ENCODE results near the gene WIPF2.

DNA sequence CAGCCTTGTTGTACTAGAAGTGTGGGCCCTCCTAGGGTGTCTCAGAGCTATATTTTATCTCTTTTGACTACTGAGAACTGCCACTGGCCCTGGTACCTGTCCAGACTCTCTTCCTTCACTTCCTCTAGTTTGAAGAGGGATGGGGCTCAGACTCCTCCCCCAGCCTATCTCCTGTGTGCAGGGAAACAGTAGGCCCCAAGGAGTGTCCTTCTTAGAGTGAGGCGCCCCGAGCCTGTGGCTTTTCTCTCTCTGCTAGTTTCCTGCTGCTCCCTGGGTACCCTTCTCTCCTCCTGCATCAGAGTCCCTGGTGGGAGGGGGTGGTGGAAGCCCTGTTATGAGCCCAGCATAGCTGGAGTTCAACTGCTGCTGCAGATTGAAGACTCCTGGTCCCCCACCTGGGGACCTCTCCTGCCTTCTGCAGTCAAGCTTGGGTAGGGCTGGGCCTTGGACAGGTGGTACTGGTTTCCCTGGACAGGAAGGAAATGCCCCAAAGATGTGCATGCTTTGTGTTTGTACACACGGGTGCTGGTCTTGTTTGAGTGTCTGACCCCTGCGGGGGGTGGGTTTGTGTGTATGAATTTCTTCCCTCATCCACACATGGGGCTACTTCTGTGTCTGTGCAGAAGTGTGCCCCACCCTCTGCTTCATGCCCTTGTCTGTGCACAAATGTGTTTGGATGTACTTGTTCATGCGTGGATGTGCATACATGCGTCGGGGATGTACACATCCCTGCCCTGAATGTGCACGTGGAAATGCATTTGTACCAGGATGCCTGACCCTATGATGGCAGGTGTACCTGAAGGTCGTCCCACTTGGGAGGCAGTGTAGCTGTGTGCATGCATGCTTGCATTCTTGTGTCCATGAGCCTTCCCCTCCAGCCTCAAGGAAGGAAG, 96.8 kb downstream of the WIPF2 start:
- TF ChIP-seq CTCF (IDR thresholded peaks at IDR 0.05; ENCODE audit: insufficient read depth, low read length, poor library complexity, severe bottlenecking) (no peak), EZH2phosphoT487 (conservative IDR thresholded peaks at IDR 0.05; ENCODE audit: low read length) (no peak)
